NCI-H1092 (cell line): ENCODE data around the gene TMEM82.

Experiments
- DNase-seq: peaks from one replicate; lab custom pipeline; 2025; lab: John Stamatoyannopoulos, UW

Gene TMEM82

DNA sequence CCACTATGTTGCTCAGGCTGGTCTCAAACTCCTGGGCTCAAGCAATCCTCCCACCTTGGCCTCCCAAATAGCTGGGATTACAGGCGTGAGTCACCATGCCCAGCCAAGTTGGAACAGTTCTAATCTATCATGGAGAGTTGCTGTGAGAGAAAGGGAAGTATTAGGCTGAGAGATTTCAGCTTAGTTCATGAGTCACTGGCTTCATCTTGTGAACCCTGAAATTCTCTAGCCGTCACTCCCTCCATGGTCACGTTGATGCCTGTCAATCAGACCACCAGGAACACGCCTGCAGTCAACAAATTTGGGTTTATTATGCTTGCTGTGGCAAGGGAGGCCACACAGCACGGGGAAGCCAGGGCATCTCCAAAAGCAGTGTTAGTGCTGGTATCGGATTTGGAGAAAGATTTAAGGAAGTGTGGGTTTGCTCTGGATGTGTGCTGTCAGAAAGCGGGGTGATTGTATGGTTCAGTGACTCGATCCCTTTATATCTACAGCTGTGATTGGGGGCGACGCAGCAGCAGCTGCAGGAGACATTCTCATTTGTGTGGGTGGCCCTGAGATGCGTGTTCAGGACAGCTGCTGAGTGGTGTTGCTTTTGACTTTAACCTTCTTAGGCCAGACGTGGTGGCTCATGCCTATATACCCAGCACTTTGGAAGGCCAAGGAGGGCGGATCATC lies 46.5 kb downstream of the TMEM82 start:
- DNase-seq, result no peak

DNA sequence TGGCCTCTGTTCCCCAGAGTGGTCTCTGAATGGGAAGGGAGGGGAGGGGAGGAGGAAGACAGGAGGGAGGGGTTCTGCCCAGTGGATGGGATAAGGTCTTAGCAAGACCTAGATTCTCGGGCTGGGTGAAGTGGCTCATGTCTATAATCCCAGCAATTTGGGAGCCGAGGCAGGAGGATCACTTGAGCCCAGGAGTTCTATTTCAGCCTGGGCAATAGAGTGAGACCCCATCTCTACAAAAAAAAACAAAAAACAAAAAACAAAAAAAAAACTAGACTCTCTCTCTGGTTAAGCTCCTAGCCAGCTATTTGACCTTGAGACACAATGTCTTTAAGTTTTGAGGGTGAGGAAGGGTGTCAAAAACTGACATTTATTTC lies 53.8 kb downstream of the TMEM82 start:
- DNase-seq, result no peak
